ENCODE measurements around the gene NR3C1. TPM values are rescaled to one million over a fixed set of nuclear protein-coding genes. Genes with fewer than 3 reads are reported as not detected.

The NR3C1 gene
- total RNA-seq, 1 donor from 2014 or later, result 56.1 TPM

- DNase-seq (ENCODE audit: missing footprints) (no peak), ATAC-seq (no peak)
- intact Hi-C loops (cut with DNase I), result no loop called here
Observed at GRCh38 chr5:143306040-143306439, 97.4 kb downstream of the NR3C1 start.

GRCh38 chr5:143304836-143305475 lies 98.5 kb downstream of the NR3C1 start:
- intact Hi-C loops (cut with DNase I), result no loop called here
- no peak for ATAC-seq
- no peak for DNase-seq (ENCODE audit: missing footprints)

GRCh38 chr5:143302341-143303045 lies 101.0 kb downstream of the NR3C1 start:
- ATAC-seq, result no peak
- intact Hi-C loops (cut with DNase I), result no loop called here
- no peak for DNase-seq (ENCODE audit: missing footprints)

- DNase-seq (ENCODE audit: missing footprints), result no peak
- intact Hi-C loops (cut with DNase I), result loop anchor here (5.0 kb wide), 1 partner anchor 75 kb away; no protein-coding TSS in a partner anchor
- no peak for ATAC-seq
Observed at GRCh38 chr5:143297756-143298155, 105.7 kb downstream of the NR3C1 start.

GRCh38 chr5:143290125-143290524 lies 113.4 kb downstream of the NR3C1 start:
- DNase-seq (ENCODE audit: missing footprints) (no peak), ATAC-seq (no peak)
- intact Hi-C loops (cut with DNase I), result no loop called here

GRCh38 chr5:143284521-143284920 lies 119.0 kb downstream of the NR3C1 start:
- DNase-seq (ENCODE audit: missing footprints), result no peak
- no peak for ATAC-seq
- intact Hi-C loops (cut with DNase I), result no loop called here

- intact Hi-C loops (cut with DNase I), result no loop called here
- DNase-seq (ENCODE audit: missing footprints) (no peak), ATAC-seq (no peak)
Observed at GRCh38 chr5:143284002-143284401, 119.5 kb downstream of the NR3C1 start.

GRCh38 chr5:143281226-143281625 lies 122.3 kb downstream of the NR3C1 start:
- DNase-seq (ENCODE audit: missing footprints), result no peak
- intact Hi-C loops (cut with DNase I), result no loop called here
- no peak for ATAC-seq

GRCh38 chr5:143279698-143280097 lies 123.8 kb downstream of the NR3C1 start:
- intact Hi-C loops (cut with DNase I), result no loop called here
- DNase-seq (ENCODE audit: missing footprints) (no peak), ATAC-seq (no peak)

- ATAC-seq (no peak), DNase-seq (ENCODE audit: missing footprints) (no peak)
- intact Hi-C loops (cut with DNase I), result no loop called here
Observed at GRCh38 chr5:143277536-143277935, 126.0 kb downstream of the NR3C1 start.

- DNase-seq (ENCODE audit: missing footprints) (no peak), ATAC-seq (no peak)
- intact Hi-C loops (cut with DNase I), result no loop called here
Observed at GRCh38 chr5:143275512-143276363, 127.7 kb downstream of the NR3C1 start.

- ATAC-seq, result no peak
- no peak for DNase-seq (ENCODE audit: missing footprints)
- intact Hi-C loops (cut with DNase I), result no loop called here
Observed at GRCh38 chr5:143274952-143275351, 128.5 kb downstream of the NR3C1 start.

GRCh38 chr5:143271431-143271830 lies 132.1 kb downstream of the NR3C1 start:
- ATAC-seq (no peak), DNase-seq (ENCODE audit: missing footprints) (no peak)
- intact Hi-C loops (cut with DNase I), result no loop called here

- DNase-seq (ENCODE audit: missing footprints) (no peak), ATAC-seq (no peak)
- intact Hi-C loops (cut with DNase I), result no loop called here
Observed at GRCh38 chr5:143268388-143268787, 135.1 kb downstream of the NR3C1 start.

- intact Hi-C loops (cut with DNase I), result no loop called here
- ATAC-seq (no peak), DNase-seq (ENCODE audit: missing footprints) (no peak)
Observed at GRCh38 chr5:143267186-143267585, 136.3 kb downstream of the NR3C1 start.

- ATAC-seq, result no peak
Observed at GRCh38 chr5:143265995-143266394, 137.5 kb downstream of the NR3C1 start.

GRCh38 chr5:143263272-143263810 lies 140.1 kb downstream of the NR3C1 start:
- no peak for ATAC-seq
- intact Hi-C loops (cut with DNase I), result no loop called here
- DNase-seq (ENCODE audit: missing footprints), result no peak

More at GRCh38 chr5:143265995-143266394, 137.5 kb downstream of the NR3C1 start:
- no peak for DNase-seq (ENCODE audit: missing footprints)
- intact Hi-C loops (cut with DNase I), result no loop called here

- ATAC-seq (no peak), DNase-seq (ENCODE audit: missing footprints) (no peak)
- intact Hi-C loops (cut with DNase I), result no loop called here
Observed at GRCh38 chr5:143262393-143263174, 140.9 kb downstream of the NR3C1 start.

All from Right ventricle myocardium inferior (tissue), 1 donor.